NB4 (cell line): Measurements from ENCODE around the gene WDR87.

Source experiments
- POLR2A ChIP-seq: IDR thresholded peaks from 2 replicates; pipeline ENCODE4 v1.6.1; 2011; ENCODE audit warnings: mild to moderate bottlenecking; ENCODE audit not compliant: insufficient read length; ENCODE audit errors: extremely low read depth
- TF ChIP-seq, protein P1 (sequence below): IDR thresholded peaks from 2 replicates; pipeline ENCODE4 v1.6.1; 2011; ENCODE audit warnings: low read depth, low read length
- TF ChIP-seq, protein P2 (sequence below): IDR thresholded peaks from one replicate; pipeline ENCODE4 v1.5.1; 2012; ENCODE audit warnings: low read depth, low read length

DNA sequence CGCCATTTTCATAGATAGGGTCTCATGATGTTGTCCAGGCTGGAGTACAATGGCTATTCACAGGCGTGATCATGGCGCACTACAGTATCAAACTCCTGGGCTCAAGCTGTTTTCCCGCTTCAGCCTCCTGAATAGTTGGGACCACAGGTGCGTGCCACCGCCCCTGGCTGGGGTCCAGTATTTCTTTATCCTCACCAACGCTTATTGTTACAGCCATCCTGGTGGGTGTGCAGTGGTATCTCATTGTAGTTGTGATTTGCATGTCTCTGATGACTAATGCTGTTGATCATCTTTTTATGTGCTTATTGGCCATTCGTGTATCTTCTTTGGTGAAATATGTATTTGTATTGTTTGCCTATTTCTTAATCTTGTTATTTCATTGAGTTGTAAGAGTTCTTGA, 49.6 kb upstream of the WDR87 start:
- TF ChIP-seq, protein P1, sequence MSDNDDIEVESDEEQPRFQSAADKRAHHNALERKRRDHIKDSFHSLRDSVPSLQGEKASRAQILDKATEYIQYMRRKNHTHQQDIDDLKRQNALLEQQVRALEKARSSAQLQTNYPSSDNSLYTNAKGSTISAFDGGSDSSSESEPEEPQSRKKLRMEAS, result no peak
- TF ChIP-seq, protein P2, sequence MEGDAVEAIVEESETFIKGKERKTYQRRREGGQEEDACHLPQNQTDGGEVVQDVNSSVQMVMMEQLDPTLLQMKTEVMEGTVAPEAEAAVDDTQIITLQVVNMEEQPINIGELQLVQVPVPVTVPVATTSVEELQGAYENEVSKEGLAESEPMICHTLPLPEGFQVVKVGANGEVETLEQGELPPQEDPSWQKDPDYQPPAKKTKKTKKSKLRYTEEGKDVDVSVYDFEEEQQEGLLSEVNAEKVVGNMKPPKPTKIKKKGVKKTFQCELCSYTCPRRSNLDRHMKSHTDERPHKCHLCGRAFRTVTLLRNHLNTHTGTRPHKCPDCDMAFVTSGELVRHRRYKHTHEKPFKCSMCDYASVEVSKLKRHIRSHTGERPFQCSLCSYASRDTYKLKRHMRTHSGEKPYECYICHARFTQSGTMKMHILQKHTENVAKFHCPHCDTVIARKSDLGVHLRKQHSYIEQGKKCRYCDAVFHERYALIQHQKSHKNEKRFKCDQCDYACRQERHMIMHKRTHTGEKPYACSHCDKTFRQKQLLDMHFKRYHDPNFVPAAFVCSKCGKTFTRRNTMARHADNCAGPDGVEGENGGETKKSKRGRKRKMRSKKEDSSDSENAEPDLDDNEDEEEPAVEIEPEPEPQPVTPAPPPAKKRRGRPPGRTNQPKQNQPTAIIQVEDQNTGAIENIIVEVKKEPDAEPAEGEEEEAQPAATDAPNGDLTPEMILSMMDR, result no peak
- no peak for TF ChIP-seq POLR2A
